ENCODE data around the gene CYB5D1.
"Not testable (repeated sequence)": the region's sequence is repeated elsewhere in the genome, so short reads cannot be mapped to it uniquely, and the experiment has no call there.

The CYB5D1 gene

GRCh38 chr17:7859028-7859427, 1.2 kb downstream of the CYB5D1 start:
- DNase-seq = no peak

DNA sequence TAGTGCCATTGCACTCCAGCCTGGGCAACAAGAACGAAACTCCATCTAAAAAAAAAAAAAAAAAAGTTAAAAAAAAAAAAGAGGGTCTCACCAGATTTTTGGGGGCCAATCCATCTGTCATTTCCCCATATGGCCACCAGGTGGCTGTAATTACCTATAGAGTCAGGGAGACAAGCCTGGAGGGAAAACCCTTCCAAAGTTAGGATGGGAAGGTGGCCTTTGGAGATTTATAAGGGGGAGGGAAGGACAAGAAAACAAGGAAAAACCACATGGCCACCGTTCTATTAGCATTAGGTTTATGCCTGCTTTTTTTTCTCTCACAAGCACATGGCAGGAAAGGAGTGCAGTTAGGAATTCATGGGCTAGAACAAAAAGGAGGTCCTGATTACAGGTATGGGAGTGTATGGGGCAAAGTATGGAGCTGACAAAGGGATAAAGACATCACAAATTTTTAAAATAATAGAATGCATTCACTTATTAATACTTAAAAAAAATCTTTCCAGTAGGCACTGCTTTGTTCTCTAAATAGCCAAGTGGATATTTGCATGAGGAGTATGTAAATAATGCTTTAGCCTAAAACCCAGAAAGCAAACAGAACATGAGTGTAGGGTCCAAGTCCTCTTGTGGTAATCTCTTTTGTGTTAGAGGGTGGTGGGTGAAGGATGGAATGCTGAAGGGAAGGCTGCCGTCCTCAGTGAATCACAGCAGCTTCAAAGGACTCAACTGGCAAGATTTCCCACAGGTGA, 5.1 kb downstream of the CYB5D1 start:
- peak; percentile 55 for DNase-seq

DNA sequence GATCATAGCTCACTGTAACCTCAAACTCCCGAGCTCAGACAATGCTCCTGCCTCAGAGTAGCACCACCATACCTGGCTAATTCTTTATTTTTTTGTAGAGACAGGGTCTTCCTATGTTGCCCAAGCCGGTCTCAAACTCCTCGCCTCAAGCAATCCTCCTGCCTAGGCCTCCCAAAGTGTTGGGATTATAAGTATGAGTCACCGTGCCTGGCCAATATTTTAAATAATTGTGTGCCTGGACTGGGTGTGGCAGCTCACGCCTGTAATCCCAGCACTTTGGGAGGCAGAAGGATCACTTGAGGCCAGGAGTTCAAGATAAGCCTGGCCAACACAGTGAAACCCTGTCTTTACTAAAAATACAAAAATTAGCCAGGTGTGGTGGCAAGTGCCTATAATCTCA, 6.6 kb downstream of the CYB5D1 start:
- DNase-seq = not testable (repeated sequence)

GRCh38 chr17:7864995-7865650, 7.3 kb downstream of the CYB5D1 start:
- no peak for DNase-seq

DNA sequence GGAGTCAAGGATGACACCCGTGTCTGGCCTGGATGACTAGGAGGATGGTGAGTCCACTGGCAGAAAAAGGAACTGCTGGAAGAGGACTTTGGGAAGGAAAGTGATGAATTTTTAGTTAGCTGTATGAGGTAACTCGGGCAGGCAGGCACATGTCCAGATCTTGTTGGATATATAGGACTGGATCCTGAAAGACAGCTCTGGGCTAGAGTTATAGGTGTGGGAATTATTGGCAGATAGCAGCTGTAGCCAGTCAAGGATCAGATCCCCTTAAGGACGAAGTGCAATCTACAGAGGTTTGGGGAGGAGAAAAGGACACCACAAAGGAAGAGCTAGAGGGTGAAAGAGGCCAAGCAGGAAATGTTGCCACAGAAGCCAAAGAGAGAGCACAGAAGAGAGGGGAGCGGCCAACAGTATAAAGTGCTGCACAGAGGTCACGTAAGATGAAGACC, 10.1 kb downstream of the CYB5D1 start:
- DNase-seq = no peak

DNA sequence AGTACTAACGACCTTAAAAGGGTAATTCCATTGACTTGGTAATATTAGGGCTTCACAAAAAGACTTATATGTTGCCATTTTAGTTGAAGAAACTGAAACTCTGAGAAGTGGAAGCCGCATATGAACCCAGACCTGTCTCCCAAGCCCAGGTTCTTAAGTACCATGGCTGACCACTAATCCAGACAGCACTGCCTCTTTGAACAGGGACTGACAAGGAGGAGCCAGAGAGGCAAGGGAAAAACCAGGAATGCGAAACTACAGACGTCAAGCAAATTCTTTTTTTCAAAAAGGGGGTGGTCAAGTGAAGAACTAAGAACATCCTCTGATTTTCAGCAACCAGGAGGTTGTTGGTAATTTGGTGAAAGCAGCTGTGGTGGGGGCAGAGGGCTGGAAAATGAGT, 15.2 kb downstream of the CYB5D1 start:
- no peak for DNase-seq

DNA sequence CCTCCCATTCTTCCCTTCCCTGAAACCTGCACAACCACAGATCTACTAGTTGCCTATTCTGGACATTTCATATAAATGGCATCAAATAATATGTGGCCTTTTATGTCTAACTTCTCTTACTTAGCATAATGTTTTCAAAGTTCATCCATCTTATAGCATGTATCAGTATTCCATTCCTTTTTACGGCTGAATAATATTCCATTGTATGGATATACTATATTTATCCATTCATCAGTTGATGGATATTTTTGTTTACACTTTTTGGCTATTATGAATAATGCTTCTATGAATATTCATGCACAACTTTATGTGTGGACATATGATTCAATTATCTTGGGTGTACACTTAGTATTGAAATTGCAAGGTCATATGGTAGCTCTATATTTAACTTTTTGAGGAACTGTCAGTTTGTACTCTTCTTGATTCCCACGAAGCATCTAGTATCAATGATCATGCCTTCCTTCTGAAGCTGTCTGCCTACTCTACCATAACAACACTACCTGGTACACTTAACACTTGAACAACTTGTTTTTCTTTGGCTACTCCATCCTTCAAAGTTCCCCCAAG, 18.1 kb downstream of the CYB5D1 start:
- DNase-seq = no peak

DNA sequence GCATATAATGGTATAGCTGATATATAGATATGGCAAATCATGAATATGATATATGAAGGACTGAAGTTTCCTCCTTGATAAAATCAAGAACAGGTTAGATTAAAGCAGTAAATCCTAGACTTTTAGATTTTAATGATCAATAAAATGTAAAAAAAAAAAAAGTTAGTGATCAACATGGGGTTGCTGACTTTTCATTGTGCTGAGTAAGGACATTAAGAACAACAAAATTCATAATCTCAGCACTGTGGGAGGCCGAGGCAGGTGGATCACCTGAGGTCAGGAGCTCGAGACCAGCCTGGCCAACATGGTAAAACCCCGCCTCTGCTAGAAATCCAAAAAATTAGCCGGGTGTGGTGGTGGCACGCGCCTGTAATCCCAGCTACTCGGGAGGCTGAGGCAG, 20.4 kb downstream of the CYB5D1 start:
- DNase-seq = no peak

- DNase-seq = no peak
Observed at GRCh38 chr17:7880076-7880868, 22.5 kb downstream of the CYB5D1 start.

DNA sequence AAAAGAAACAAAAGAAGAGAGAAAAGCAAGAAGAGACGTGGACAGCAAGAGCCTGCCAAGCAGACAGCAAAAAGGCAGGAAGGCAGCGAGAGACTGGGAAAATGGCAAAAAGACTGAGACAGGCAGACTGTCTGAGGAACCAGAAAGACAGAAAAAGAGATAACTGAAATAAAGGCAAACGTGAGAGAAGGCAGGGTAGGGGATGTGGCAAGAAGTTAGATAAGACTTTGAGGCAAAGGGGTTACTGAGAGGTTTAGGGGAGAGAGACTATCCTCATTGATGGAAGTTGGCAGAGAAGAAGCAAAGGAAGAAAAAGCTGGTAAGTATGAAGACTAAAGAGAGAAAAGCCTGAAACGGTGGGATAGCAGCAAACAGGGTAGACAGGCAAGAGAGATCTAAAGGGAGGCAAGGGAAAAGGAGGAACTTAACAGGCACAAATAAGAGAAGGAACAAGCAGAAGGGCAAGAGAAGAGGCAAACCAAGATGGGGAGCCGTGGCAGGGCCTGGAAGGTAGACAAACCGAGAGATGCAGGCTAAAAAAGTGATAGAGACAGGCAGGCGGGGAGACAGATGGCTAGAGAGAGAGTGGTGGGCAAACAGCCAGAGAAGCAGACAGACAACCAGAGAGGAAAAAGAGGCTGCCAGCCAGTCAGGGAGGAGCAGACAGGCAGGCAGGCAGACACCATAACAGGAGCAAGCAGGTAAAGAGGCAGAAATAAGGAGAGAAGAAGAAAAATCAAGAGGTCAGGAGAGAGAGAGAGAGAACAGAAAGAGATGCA, 23.7 kb downstream of the CYB5D1 start:
- peak; percentile 47 for DNase-seq

DNA sequence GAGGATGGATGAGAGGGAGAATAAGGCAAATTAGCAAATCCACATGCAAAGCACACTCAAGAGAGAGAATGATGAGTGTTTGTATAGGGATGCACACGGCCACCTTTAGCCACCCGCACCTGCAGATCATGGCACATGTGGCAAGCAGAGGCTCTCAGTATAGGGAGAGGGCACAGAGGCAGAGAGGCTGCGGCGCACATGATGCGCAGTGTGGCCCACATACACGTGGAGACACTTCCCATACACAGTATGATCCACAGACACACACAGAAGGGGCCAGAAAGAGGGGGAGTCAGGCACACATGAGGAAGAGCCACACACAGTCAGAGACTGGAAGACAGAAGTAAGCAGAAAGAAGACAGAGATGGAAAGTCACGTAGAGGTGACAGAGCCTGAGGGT, 24.3 kb downstream of the CYB5D1 start:
- no peak for DNase-seq

GRCh38 chr17:7882629-7883028, 24.8 kb downstream of the CYB5D1 start:
- DNase-seq = no peak

DNA sequence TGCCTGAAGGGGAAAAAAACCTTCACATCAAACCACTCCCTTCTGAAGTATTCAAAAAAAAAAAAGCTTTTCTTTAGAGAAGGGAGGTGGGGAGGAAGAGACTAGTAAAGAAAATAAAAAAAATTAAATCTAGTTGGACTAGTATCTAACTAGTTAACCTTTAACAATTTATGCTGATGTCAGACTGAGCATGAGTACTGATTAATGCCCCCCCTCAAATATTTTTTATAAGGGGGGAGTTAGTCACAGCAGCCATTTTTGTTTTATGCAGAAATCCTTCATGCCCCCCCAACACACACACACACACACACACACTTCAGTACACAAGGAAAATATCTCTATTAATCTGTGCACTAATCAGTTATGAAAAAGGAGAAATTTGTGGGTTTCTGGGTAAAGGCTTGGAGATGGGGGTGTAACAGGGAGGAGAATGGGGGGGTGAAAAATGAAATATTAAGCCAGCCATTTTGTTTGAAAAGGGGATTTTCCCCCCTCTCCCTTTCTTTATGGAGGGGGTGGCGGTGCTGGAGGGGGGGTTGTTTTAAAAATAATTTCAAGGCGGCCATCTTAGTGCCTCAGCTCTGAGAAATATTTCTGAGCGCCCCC, 26.1 kb downstream of the CYB5D1 start:
- DNase-seq = peak; percentile 49

DNA sequence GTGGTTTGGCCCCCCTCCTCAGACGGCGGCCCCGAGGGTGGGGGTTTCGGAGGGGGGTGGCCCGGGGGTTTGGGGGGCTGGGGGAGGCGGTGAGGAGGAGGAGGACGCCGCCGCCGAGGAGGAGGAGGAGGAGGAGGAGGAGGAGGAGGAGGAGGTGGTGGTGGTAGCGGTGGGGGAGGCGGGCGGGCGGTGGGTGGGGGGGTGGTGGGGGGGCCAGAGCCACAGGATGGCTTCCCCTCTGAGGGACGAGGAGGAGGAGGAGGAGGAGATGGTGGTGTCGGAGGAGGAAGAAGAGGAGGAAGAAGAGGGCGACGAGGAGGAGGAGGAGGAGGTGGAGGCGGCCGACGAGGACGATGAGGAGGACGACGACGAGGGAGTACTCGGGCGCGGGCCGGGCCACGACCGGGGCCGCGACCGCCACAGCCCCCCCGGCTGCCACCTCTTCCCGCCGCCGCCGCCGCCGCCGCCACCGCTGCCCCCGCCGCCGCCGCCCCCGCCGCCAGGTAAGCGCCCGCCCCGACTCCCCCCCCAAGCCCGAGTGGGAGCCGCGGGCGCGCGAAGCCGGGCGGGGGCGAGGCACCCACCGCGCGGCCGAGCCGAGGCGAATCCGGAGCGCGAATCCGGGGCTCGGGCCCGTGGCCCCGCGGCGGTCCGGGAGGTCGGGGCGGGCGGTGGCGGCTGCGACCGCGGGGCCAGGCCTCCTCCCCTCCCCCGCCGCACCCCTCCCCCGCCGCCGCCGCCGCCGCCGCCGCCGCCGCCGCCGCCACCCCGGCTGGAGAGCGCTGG, 27.0 kb downstream of the CYB5D1 start:
- DNase-seq = peak; percentile 59

DNA sequence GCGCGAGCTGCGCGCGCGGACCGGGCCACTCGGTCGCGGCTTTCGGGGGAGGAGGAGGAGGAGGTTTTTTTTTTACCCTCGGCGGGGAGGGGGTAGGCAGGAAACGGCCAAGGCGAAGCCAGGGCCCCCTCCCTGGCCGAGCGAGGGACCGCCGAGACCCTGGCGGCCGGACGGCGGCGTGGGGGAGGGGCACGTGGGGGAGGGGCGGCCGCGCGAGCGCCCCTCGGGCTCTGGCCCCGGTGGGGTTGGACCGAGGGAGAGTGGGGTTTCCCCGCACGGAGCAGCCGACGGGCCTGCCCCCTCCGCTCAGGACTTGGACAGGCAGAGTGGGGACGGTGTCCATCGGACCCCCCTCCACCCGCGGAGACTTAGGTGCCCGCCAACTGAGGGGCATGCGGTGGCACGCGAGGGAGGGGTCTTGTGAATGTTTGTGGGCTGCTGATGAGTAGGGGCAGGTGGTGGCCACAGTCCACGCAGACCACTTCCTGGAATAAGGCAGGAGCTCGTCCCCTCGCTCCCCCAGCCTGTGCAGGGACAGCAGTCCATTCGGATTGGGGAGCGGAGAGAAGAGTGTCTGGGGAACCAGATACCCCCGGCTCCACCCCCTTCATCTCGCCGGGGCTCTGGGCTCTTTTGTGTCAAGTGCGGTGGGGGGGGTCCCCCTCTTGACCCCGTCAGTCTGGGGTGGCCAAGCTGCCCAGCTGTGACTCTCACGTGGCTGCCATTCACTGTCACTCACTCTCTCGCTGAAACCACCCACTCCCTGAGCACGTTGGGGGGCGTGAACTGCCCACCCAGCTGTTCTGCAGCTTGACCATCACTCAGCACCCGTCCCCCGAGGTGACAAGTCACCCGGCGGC, 27.8 kb downstream of the CYB5D1 start:
- peak; percentile 76 for DNase-seq

GRCh38 chr17:7886227-7887037, 28.6 kb downstream of the CYB5D1 start:
- peak; percentile 71 for DNase-seq

GRCh38 chr17:7887038-7887481, 29.3 kb downstream of the CYB5D1 start:
- no peak for DNase-seq

- DNase-seq = peak; percentile 98
Observed at GRCh38 chr17:7887482-7888183, 29.8 kb downstream of the CYB5D1 start.
